ENCODE measurements around the gene ARHGEF17. TPM values are rescaled to one million over a fixed set of nuclear protein-coding genes. Genes with fewer than 3 reads are reported as not detected.

Gene ARHGEF17
- total RNA-seq, 4 donors from 2014 or later = 82.8 to 196 (median 122) TPM

DNA sequence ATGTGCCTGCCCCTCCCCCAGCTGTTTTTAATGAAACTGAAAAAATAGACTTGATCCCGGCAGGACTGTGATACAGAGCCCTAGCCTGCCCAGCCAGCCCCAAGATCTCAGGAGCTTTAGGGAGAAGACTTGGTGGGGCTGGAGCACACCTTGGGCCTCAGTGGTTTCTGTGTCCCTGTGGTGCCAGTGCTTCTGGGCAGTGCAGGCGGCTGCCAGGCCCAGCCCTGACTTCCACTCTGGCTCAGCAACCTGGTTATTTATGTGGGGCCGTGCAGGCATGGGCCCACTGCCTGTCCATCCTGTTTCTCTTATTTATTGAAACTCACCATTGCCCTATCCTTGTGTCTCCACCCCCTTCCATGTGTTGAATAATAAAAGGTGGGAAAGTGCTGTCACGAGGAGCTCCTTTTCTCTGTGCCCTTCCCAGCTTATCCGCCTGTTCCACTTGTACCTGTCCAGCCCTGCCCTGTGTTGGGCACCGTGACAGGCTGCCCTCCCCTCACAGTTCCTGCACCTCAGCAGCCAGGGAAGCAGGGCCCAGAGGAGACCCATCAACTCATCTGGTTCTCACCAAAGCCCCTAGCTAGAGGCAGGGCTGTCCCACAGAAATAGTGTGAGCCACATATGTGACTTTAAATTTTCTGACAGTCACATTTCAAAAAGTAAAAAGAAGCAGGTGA, 88.3 kb downstream of the ARHGEF17 start:
- WGBS = 87% methylated on average over 6 of the region's 6 CpGs
- no peak for DNase-seq (ENCODE audit: extremely low spot score)
- peaks cover 0 to 4% (median 1%) of the 10 kb centered on the region in 4 donors for H3K36me3 ChIP-seq
- H3K4me1 ChIP-seq = peaks cover 4 to 22% (median 10%) of the 10 kb centered on the region in 4 donors
- H3K4me3 ChIP-seq = no peak overlapping the region
- no peaks in the 10 kb centered on the region for H3K9me3 ChIP-seq
- H3K27ac ChIP-seq (replicated peaks in 1 of 4) = no peak overlapping the region
- TF ChIP-seq, protein P1, sequence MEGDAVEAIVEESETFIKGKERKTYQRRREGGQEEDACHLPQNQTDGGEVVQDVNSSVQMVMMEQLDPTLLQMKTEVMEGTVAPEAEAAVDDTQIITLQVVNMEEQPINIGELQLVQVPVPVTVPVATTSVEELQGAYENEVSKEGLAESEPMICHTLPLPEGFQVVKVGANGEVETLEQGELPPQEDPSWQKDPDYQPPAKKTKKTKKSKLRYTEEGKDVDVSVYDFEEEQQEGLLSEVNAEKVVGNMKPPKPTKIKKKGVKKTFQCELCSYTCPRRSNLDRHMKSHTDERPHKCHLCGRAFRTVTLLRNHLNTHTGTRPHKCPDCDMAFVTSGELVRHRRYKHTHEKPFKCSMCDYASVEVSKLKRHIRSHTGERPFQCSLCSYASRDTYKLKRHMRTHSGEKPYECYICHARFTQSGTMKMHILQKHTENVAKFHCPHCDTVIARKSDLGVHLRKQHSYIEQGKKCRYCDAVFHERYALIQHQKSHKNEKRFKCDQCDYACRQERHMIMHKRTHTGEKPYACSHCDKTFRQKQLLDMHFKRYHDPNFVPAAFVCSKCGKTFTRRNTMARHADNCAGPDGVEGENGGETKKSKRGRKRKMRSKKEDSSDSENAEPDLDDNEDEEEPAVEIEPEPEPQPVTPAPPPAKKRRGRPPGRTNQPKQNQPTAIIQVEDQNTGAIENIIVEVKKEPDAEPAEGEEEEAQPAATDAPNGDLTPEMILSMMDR (IDR thresholded peaks at IDR 0.05) = no peak
- no peak for TF ChIP-seq POLR2A (IDR thresholded peaks at IDR 0.05; ENCODE audit: low read depth)
- intact Hi-C loops (cut with DNase I) = loop anchor here (10.0 kb wide), 1 partner anchor 212 kb away; no protein-coding TSS in a partner anchor
- H3K27me3 ChIP-seq = no peaks in the 10 kb centered on the region

DNA sequence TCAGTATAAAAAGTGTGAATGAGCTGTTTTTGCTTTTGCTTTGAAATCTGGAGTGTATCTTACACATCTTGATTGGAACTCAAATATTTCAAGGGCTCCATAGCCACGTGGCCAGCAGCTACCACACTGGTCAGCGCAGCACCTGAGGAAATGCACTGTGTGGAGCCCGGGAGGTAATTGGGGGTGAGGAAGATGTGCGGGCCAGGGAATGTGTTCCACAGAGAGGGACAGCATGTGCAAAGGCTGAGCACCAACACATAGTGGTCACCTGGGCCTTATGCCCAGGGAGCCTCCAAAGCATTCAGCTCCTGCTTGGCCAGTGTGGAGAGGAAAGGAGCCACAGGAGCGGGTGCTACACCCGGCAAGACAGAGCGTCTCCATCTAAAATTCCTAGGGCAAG, 88.9 kb downstream of the ARHGEF17 start:
- no peak for DNase-seq (ENCODE audit: extremely low spot score)
- Histone ChIP-seq H3K9me3 (no peaks in the 10 kb centered on the region), H3K4me1 (peaks cover 4 to 22% (median 10%) of the 10 kb centered on the region in 4 donors), H3K36me3 (peaks cover 0 to 4% (median 1%) of the 10 kb centered on the region in 4 donors), H3K27me3 (no peaks in the 10 kb centered on the region), H3K27ac (replicated peaks in 1 of 4) (no peak overlapping the region), H3K4me3 (no peak overlapping the region)
- TF ChIP-seq, protein P1 (IDR thresholded peaks at IDR 0.05) = no peak
- TF ChIP-seq POLR2A (IDR thresholded peaks at IDR 0.05; ENCODE audit: low read depth) (no peak), EP300 (IDR thresholded peaks at IDR 0.05) (no peak), POLR2AphosphoS5 (IDR thresholded peaks at IDR 0.05) (no peak)
- 79% methylated on average over 7 of the region's 7 CpGs for WGBS
- intact Hi-C loops (cut with DNase I) = loop anchor here (10.0 kb wide), 1 partner anchor 212 kb away; no protein-coding TSS in a partner anchor

DNA sequence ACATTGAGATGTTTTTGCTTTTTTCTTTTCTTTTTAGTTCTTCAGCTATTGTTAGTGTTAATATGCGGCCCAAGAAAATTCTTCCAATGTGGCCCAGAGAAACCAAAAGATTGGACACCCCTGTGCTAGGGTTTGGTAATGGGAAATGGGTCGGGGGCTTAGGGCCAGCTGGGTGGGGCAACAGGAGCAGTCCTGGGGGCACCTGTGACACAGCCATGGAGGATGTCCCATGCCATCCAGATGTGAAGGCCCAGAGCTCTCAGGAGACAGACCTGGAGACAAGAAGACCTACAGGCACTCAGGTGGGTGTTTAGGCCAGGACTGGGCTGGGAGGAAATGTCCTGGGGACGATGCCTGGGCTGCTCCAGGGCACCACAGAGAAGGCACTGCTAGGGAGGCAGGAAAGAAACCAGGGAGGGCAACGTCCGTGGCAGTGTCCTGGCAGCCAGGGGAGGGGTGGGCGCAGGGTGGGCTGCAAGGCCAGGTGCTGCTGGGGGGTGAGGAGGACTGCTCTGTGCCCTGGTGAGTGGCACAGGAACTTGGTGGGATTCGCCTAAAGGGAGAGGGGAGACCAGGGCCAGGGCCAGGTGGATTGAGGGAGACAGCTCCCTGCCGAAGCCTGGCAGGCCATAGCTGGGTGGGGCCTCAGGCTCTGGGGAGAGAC, 89.5 kb downstream of the ARHGEF17 start:
- DNase-seq (ENCODE audit: extremely low spot score) = no peak
- Histone ChIP-seq H3K27me3 (no peaks in the 10 kb centered on the region), H3K9me3 (no peaks in the 10 kb centered on the region), H3K27ac (replicated peaks in 1 of 4) (no peak overlapping the region), H3K4me3 (no peak overlapping the region), H3K36me3 (peaks cover 0 to 4% (median 1%) of the 10 kb centered on the region in 4 donors), H3K4me1 (peaks cover 4 to 22% (median 10%) of the 10 kb centered on the region in 4 donors)
- TF ChIP-seq POLR2A (IDR thresholded peaks at IDR 0.05; ENCODE audit: low read depth) (no peak), POLR2AphosphoS5 (IDR thresholded peaks at IDR 0.05) (no peak), EP300 (IDR thresholded peaks at IDR 0.05) (no peak)
- TF ChIP-seq, protein P1 (IDR thresholded peaks at IDR 0.05) = no peak
- intact Hi-C loops (cut with DNase I) = loop anchor here (10.0 kb wide), 1 partner anchor 213 kb away; no protein-coding TSS in a partner anchor
- WGBS = 88% methylated on average over 5 of the region's 8 CpGs

DNA sequence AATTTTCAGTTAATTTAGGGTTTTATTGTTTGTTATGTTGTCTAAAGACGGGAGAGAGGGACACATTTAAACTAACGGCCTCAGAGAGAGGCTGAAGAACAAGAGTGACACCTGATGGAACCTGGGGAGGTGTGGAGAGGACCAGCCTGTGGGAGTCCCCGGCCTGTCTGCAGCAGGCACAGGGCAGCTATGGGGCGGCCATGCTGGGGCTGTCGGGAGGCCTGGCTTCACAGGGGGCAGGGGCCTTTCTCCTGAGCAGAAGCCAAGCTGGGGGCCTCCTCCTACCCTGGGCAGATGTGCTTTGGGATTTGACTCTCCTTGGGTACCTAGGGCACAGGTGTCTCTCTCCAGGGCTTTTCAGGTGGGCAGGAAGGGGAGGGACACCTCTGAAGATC, 90.1 kb downstream of the ARHGEF17 start:
- intact Hi-C loops (cut with DNase I) = loop anchor here (10.0 kb wide), 1 partner anchor 213 kb away; no protein-coding TSS in a partner anchor
- WGBS = 73% methylated on average over 5 of the region's 5 CpGs
- Histone ChIP-seq H3K27ac (replicated peaks in 1 of 4) (no peak overlapping the region), H3K4me3 (no peak overlapping the region), H3K4me1 (peaks cover 4 to 20% (median 10%) of the 10 kb centered on the region in 4 donors), H3K36me3 (peaks cover 0 to 4% (median 1%) of the 10 kb centered on the region in 4 donors), H3K9me3 (no peaks in the 10 kb centered on the region), H3K27me3 (no peaks in the 10 kb centered on the region)
- no peak for TF ChIP-seq POLR2A (IDR thresholded peaks at IDR 0.05; ENCODE audit: low read depth)
- TF ChIP-seq POLR2AphosphoS5 (IDR thresholded peaks at IDR 0.05) = no peak
- TF ChIP-seq, protein P1 (IDR thresholded peaks at IDR 0.05) = no peak
- TF ChIP-seq EP300 (IDR thresholded peaks at IDR 0.05) = no peak
- no peak for DNase-seq (ENCODE audit: extremely low spot score)

All from esophagus muscularis mucosa (tissue), 4 donors.